Nephron progenitor cell (in vitro differentiated cells): Measurements from ENCODE around the gene SAXO2.
"Not testable (repeated sequence)": the region's sequence is repeated elsewhere in the genome, so short reads cannot be mapped to it uniquely, and the experiment has no call there.

ENCODE experiments used
- DNase-seq: peaks from one replicate; pipeline ENCODE4 v3.0.0; 2021
- H3K27ac Mint-ChIP-seq: 2 replicates; pipeline ENCODE4 v1.8.0; 2021; ENCODE audit warnings: mild to moderate bottlenecking, moderate library complexity, mixed read lengths
- H3K27me3 Mint-ChIP-seq: 2 replicates; pipeline ENCODE4 v1.8.0; 2021; ENCODE audit warnings: mild to moderate bottlenecking, low read depth, mixed read lengths; ENCODE audit not compliant: poor library complexity
- H3K36me3 Mint-ChIP-seq: 2 replicates; pipeline ENCODE4 v1.8.0; 2021; ENCODE audit warnings: low read depth, mixed read lengths
- H3K4me1 Mint-ChIP-seq: 2 replicates; pipeline ENCODE4 v1.8.0; 2021; ENCODE audit warnings: mixed read lengths
- H3K4me3 Mint-ChIP-seq: 2 replicates; pipeline ENCODE4 v1.8.0; 2021; ENCODE audit warnings: mild to moderate bottlenecking, moderate library complexity, mixed read lengths
- H3K9me3 Mint-ChIP-seq: 2 replicates; pipeline ENCODE4 v1.8.0; 2021; ENCODE audit warnings: mild to moderate bottlenecking, moderate library complexity, mixed read lengths

SAXO2 gene

DNA sequence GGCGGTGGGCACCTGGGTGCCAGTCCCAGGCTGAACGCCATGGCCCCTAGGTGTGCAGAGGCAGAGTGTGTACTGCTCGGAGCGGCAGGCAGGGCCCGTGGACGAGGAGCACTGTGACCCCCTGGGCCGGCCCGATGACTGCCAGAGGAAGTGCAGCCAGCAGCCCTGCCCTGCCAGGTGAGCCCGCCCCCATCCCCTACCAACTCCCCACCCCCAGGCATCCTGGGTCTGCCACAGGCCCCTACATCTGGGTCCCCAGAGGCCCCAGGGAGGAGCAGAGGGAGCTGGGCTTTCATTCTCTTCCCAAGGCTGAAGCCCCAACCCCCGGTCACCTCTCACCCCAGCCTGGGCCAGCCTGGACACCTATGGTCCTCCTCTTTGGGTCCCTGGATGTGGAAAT is 63.0 kb downstream of the SAXO2 start:
- H3K4me1 Mint-ChIP-seq, H3K9me3 Mint-ChIP-seq, H3K36me3 Mint-ChIP-seq, DNase-seq, H3K4me3 Mint-ChIP-seq, H3K27me3 Mint-ChIP-seq, H3K27ac Mint-ChIP-seq: not testable (repeated sequence)

GRCh38 chr15:82326896-82327295 is 64.3 kb downstream of the SAXO2 start:
- H3K4me1 Mint-ChIP-seq, H3K27me3 Mint-ChIP-seq, H3K4me3 Mint-ChIP-seq, DNase-seq, H3K27ac Mint-ChIP-seq, H3K36me3 Mint-ChIP-seq, H3K9me3 Mint-ChIP-seq: not testable (repeated sequence)

DNA sequence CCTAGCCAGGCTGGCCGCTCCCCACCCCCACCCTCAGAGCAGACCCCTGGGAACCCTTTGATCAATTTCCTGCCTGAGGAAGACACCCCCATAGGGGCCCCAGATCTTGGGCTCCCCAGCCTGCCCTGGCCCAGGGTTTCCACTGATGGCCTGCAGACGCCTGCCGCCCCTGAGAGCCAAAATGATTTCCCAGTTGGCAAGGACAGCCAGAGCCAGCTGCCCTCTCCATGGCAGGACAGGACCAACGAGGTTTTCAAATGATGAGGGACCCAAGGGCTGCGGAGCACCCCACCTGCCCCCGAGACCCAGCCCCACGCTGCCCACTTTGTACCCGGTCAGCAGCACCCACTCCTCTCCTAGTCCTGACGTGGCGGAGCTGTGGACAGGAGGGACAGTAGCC is 64.8 kb downstream of the SAXO2 start:
- not testable (repeated sequence) for H3K9me3 Mint-ChIP-seq, H3K4me1 Mint-ChIP-seq, H3K27ac Mint-ChIP-seq, H3K36me3 Mint-ChIP-seq, DNase-seq, H3K4me3 Mint-ChIP-seq, H3K27me3 Mint-ChIP-seq

GRCh38 chr15:82329039-82329438 is 66.4 kb downstream of the SAXO2 start:
- H3K9me3 Mint-ChIP-seq, H3K4me1 Mint-ChIP-seq, H3K27ac Mint-ChIP-seq, H3K4me3 Mint-ChIP-seq, DNase-seq, H3K27me3 Mint-ChIP-seq, H3K36me3 Mint-ChIP-seq: not testable (repeated sequence)

DNA sequence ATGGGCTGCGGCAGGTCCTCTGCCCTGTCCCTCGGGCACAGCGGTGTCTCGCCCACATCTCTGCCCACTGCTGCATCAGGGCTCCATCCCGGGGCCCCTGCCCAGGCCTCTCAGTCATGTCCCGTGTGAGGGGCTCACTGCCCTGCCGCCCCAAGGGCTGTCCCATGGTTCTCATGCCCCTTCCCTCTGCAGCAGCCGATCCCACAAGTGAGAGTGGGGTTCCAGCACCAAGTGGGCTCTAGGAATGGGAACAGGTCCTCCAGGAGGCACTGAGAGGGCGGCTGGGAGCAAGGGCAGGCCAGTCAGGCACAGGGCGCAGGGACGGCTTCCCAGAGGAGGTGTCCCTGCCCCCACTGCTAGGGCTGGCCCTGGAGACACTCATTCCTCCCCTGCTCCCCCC is 68.3 kb downstream of the SAXO2 start:
- not testable (repeated sequence) for H3K4me1 Mint-ChIP-seq, H3K27me3 Mint-ChIP-seq, H3K27ac Mint-ChIP-seq, DNase-seq, H3K36me3 Mint-ChIP-seq, H3K9me3 Mint-ChIP-seq, H3K4me3 Mint-ChIP-seq

- not testable (repeated sequence) for DNase-seq, H3K36me3 Mint-ChIP-seq, H3K4me1 Mint-ChIP-seq, H3K4me3 Mint-ChIP-seq, H3K27ac Mint-ChIP-seq, H3K27me3 Mint-ChIP-seq, H3K9me3 Mint-ChIP-seq
These were observed 69.1 kb downstream of the SAXO2 start for GRCh38 chr15:82331576-82332304.

GRCh38 chr15:82332711-82333602 is 70.3 kb downstream of the SAXO2 start:
- H3K27me3 Mint-ChIP-seq, H3K27ac Mint-ChIP-seq, H3K36me3 Mint-ChIP-seq, H3K4me1 Mint-ChIP-seq, H3K9me3 Mint-ChIP-seq, H3K4me3 Mint-ChIP-seq, DNase-seq: not testable (repeated sequence)

DNA sequence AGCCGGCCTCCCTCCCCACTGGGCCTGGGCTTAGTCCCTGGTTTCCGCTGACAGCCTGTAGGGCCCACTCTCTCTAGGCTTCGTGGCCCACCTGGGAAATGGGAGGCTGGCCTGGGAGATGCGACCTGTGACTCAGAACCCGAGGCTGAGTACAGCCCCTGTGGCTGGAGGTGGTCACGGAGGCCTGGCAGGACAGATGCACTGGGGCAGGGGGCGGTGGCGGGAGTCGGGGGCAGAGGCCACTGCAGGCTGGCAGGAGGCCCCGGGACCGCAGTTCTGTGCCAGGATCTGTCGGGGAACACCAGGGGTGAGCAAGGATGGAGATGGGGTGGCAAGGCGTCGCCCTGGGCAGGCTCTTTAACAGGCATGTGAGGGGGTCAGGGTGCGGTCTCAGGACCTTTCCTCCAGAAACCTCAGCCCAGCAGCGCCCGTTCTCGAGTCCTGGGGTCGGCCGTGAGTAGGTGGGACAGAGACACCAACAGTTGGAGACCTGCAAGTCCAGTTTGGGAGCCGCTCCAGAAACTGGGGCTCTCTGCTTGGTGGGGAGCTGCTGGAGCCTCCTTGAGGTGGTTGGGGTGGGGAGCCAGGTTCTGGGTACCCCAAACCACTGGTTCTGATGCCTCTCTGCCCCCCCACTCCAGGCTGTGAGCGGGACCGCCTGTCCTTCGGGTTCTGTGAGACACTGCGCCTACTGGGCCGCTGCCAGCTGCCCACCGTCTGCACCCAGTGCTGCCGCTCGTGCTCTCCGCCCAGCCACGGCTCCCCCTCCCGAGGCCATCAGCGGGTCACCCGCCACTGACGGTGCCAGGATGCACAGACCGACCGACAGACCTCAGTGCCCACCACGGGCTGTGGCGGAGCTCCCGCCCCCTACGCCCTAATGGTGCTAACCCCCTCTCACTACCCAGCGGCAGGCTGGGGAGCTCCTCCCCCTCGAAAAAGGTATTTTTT is 71.3 kb downstream of the SAXO2 start:
- H3K27ac Mint-ChIP-seq, DNase-seq, H3K36me3 Mint-ChIP-seq, H3K4me3 Mint-ChIP-seq, H3K9me3 Mint-ChIP-seq, H3K27me3 Mint-ChIP-seq, H3K4me1 Mint-ChIP-seq: not testable (repeated sequence)
